ENCODE data around the gene RAPGEF2. TPM values are rescaled to one million over a fixed set of nuclear protein-coding genes. Genes with fewer than 3 reads are reported as not detected.

The RAPGEF2 gene
- polyA plus RNA-seq, 1 donor from 2014 or later = 0.44 TPM

- H3K4me1 Mint-ChIP-seq = peaks cover 0 to 6% (median 2%) of the 10 kb centered on the region in 3 donors
- H3K27me3 Mint-ChIP-seq = peaks cover 4% of the 10 kb centered on the region
- H3K36me3 Mint-ChIP-seq = no peaks in the 10 kb centered on the region
- H3K4me3 Mint-ChIP-seq = no peak overlapping the region
- no peak overlapping the region for H3K27ac Mint-ChIP-seq
- H3K9me3 Mint-ChIP-seq = peaks cover 0 to 3% (median 0%) of the 10 kb centered on the region in 3 donors
Observed at GRCh38 chr4:159400558-159401225, 297.8 kb downstream of the RAPGEF2 start.

GRCh38 chr4:159401226-159401712, 298.4 kb downstream of the RAPGEF2 start:
- H3K9me3 Mint-ChIP-seq = peaks cover 0 to 3% (median 0%) of the 10 kb centered on the region in 3 donors
- H3K36me3 Mint-ChIP-seq = no peaks in the 10 kb centered on the region
- no peak overlapping the region for H3K27ac Mint-ChIP-seq
- H3K4me3 Mint-ChIP-seq = no peak overlapping the region
- H3K27me3 Mint-ChIP-seq = peaks cover 4% of the 10 kb centered on the region
- H3K4me1 Mint-ChIP-seq = peaks cover 0 to 6% (median 2%) of the 10 kb centered on the region in 3 donors

- Mint-ChIP-seq H3K36me3 (no peaks in the 10 kb centered on the region), H3K27me3 (peaks cover 4% of the 10 kb centered on the region), H3K4me1 (peaks cover 0 to 6% (median 2%) of the 10 kb centered on the region in 3 donors), H3K9me3 (peaks cover 0 to 3% (median 0%) of the 10 kb centered on the region in 3 donors), H3K4me3 (no peak overlapping the region), H3K27ac (no peak overlapping the region)
Observed at GRCh38 chr4:159401791-159402380, 299.0 kb downstream of the RAPGEF2 start.

Measured in IgD-negative memory B cell (primary cell).